Upper lobe of left lung (tissue), 4 donors: Measurements from ENCODE around the gene SFSWAP.

Experiments used
- CTCF ChIP-seq, 6 experiments: fragments of 450-650 bp in 4 of 6; fragments of 200-600 bp in 2 of 6; sonication (generic) in 2 of 6; IDR thresholded peaks; one replicate each; pipeline ENCODE4 v1.5.1; 2016 to 2019; ENCODE audit warnings: antibody characterized with exemption in 6 of 6
- POLR2AphosphoS5 ChIP-seq, 2 donors: sonication (generic); formaldehyde crosslinking; IDR thresholded peaks; one replicate each; pipeline ENCODE4 v1.5.1; 2017; ENCODE audit warnings: antibody characterized with exemption in 2 of 2

- TF ChIP-seq POLR2AphosphoS5 (IDR thresholded peaks at IDR 0.05) (no peak), CTCF (IDR thresholded peaks at IDR 0.05) (no peak)
These were observed 18.5 kb downstream of the SFSWAP start for GRCh38 chr12:131729254-131729955.
